ENCODE data around the gene EXOSC2.

- TF ChIP-seq CTCF (conservative IDR thresholded peaks at IDR 0.05 in 1 of 2, IDR thresholded peaks at IDR 0.05 in 1 of 2; ENCODE audit: extremely low read depth in 1 of 2, insufficient read depth in 1 of 2, low read depth in 1 of 2, low read length in 2 of 2) = no peak
- TF ChIP-seq EZH2 (IDR thresholded peaks at IDR 0.05; ENCODE audit: borderline replicate concordance, low read length) = no peak
Observed at GRCh38 chr9:130713286-130713960, 19.8 kb downstream of the EXOSC2 start.

All from mammary epithelial cell (primary cell).